ENCODE results near the gene CTIF.

- TF ChIP-seq CTCF (IDR thresholded peaks at IDR 0.05): no peak
- TF ChIP-seq POLR2A (IDR thresholded peaks at IDR 0.05): no peak
These were observed 252.2 kb downstream of the CTIF start for GRCh38 chr18:48790869-48791635.
